ENCODE results near the gene GRID1.

Gene GRID1

GRCh38 chr10:86221442-86222335, 144.9 kb downstream of the GRID1 start:
- H3K36me3 ChIP-seq (ENCODE audit: insufficient read depth, low read depth, low read length): no peaks in the 10 kb centered on the region
- H3K9ac ChIP-seq (ENCODE audit: low read depth, low read length): no peak overlapping the region
- no peak overlapping the region for H3K4me3 ChIP-seq (ENCODE audit: low read length)
- no peaks in the 10 kb centered on the region for H3K4me1 ChIP-seq (ENCODE audit: insufficient read depth, low read length)
- no peak overlapping the region for H3K27ac ChIP-seq (ENCODE audit: low read length)
- H3K9me3 ChIP-seq (ENCODE audit: insufficient read depth, low read depth, low read length): no peaks in the 10 kb centered on the region
- no peaks in the 10 kb centered on the region for H3K27me3 ChIP-seq (ENCODE audit: insufficient read depth, low read length)

GRCh38 chr10:86220626-86221025, 146.0 kb downstream of the GRID1 start:
- Histone ChIP-seq H3K27me3 (ENCODE audit: insufficient read depth, low read length) (no peaks in the 10 kb centered on the region), H3K27ac (ENCODE audit: low read length) (no peak overlapping the region), H3K9ac (ENCODE audit: low read depth, low read length) (no peak overlapping the region), H3K4me3 (ENCODE audit: low read length) (no peak overlapping the region), H3K36me3 (ENCODE audit: insufficient read depth, low read depth, low read length) (no peaks in the 10 kb centered on the region), H3K9me3 (ENCODE audit: insufficient read depth, low read depth, low read length) (no peaks in the 10 kb centered on the region; the same call in 1 of the 2 replicates), H3K4me1 (ENCODE audit: insufficient read depth, low read length) (no peaks in the 10 kb centered on the region)

- Histone ChIP-seq H3K9me3 (ENCODE audit: insufficient read depth, low read depth, low read length) (no peaks in the 10 kb centered on the region; the same call in 1 of the 2 replicates), H3K4me1 (ENCODE audit: insufficient read depth, low read length) (no peaks in the 10 kb centered on the region), H3K36me3 (ENCODE audit: insufficient read depth, low read depth, low read length) (no peaks in the 10 kb centered on the region), H3K27me3 (ENCODE audit: insufficient read depth, low read length) (no peaks in the 10 kb centered on the region), H3K4me3 (ENCODE audit: low read length) (no peak overlapping the region), H3K27ac (ENCODE audit: low read length) (no peak overlapping the region), H3K9ac (ENCODE audit: low read depth, low read length) (no peak overlapping the region)
Measured at GRCh38 chr10:86219271-86219670, 147.3 kb downstream of the GRID1 start.

- no peaks in the 10 kb centered on the region; the same call in 1 of the 2 replicates for H3K9me3 ChIP-seq (ENCODE audit: insufficient read depth, low read depth, low read length)
Measured at GRCh38 chr10:86218842-86219241, 147.8 kb downstream of the GRID1 start.

GRCh38 chr10:86218160-86218559, 148.4 kb downstream of the GRID1 start:
- Histone ChIP-seq H3K36me3 (ENCODE audit: insufficient read depth, low read depth, low read length) (no peaks in the 10 kb centered on the region), H3K9ac (ENCODE audit: low read depth, low read length) (no peak overlapping the region), H3K9me3 (ENCODE audit: insufficient read depth, low read depth, low read length) (no peaks in the 10 kb centered on the region; the same call in 1 of the 2 replicates), H3K27ac (ENCODE audit: low read length) (no peak overlapping the region), H3K4me3 (ENCODE audit: low read length) (no peak overlapping the region), H3K27me3 (ENCODE audit: insufficient read depth, low read length) (no peaks in the 10 kb centered on the region), H3K4me1 (ENCODE audit: insufficient read depth, low read length) (no peaks in the 10 kb centered on the region)

More at GRCh38 chr10:86218842-86219241, 147.8 kb downstream of the GRID1 start:
- H3K27me3 ChIP-seq (ENCODE audit: insufficient read depth, low read length): no peaks in the 10 kb centered on the region
- no peak overlapping the region for H3K9ac ChIP-seq (ENCODE audit: low read depth, low read length)
- no peak overlapping the region for H3K4me3 ChIP-seq (ENCODE audit: low read length)
- no peaks in the 10 kb centered on the region for H3K4me1 ChIP-seq (ENCODE audit: insufficient read depth, low read length)
- no peak overlapping the region for H3K27ac ChIP-seq (ENCODE audit: low read length)
- no peaks in the 10 kb centered on the region for H3K36me3 ChIP-seq (ENCODE audit: insufficient read depth, low read depth, low read length)

- H3K4me3 ChIP-seq (ENCODE audit: low read length): no peak overlapping the region
- no peaks in the 10 kb centered on the region for H3K27me3 ChIP-seq (ENCODE audit: insufficient read depth, low read length)
- no peaks in the 10 kb centered on the region for H3K36me3 ChIP-seq (ENCODE audit: insufficient read depth, low read depth, low read length)
- no peaks in the 10 kb centered on the region; the same call in 1 of the 2 replicates for H3K9me3 ChIP-seq (ENCODE audit: insufficient read depth, low read depth, low read length)
- H3K9ac ChIP-seq (ENCODE audit: low read depth, low read length): no peak overlapping the region
- no peaks in the 10 kb centered on the region for H3K4me1 ChIP-seq (ENCODE audit: insufficient read depth, low read length)
- H3K27ac ChIP-seq (ENCODE audit: low read length): no peak overlapping the region
Measured at GRCh38 chr10:86217371-86218080, 149.1 kb downstream of the GRID1 start.

GRCh38 chr10:86216886-86217285, 149.7 kb downstream of the GRID1 start:
- no peaks in the 10 kb centered on the region for H3K36me3 ChIP-seq (ENCODE audit: insufficient read depth, low read depth, low read length)
- H3K4me3 ChIP-seq (ENCODE audit: low read length): no peak overlapping the region
- no peaks in the 10 kb centered on the region for H3K27me3 ChIP-seq (ENCODE audit: insufficient read depth, low read length)
- no peaks in the 10 kb centered on the region for H3K4me1 ChIP-seq (ENCODE audit: insufficient read depth, low read length)
- H3K9ac ChIP-seq (ENCODE audit: low read depth, low read length): no peak overlapping the region
- H3K9me3 ChIP-seq (ENCODE audit: insufficient read depth, low read depth, low read length): no peaks in the 10 kb centered on the region; the same call in 1 of the 2 replicates
- H3K27ac ChIP-seq (ENCODE audit: low read length): no peak overlapping the region

GRCh38 chr10:86215712-86216111, 150.9 kb downstream of the GRID1 start:
- Histone ChIP-seq H3K27me3 (ENCODE audit: insufficient read depth, low read length) (no peaks in the 10 kb centered on the region), H3K27ac (ENCODE audit: low read length) (no peak overlapping the region), H3K36me3 (ENCODE audit: insufficient read depth, low read depth, low read length) (no peaks in the 10 kb centered on the region), H3K9ac (ENCODE audit: low read depth, low read length) (no peak overlapping the region), H3K4me1 (ENCODE audit: insufficient read depth, low read length) (no peaks in the 10 kb centered on the region), H3K4me3 (ENCODE audit: low read length) (no peak overlapping the region), H3K9me3 (ENCODE audit: insufficient read depth, low read depth, low read length) (no peaks in the 10 kb centered on the region; the same call in 1 of the 2 replicates)

- H3K27me3 ChIP-seq (ENCODE audit: insufficient read depth, low read length): no peaks in the 10 kb centered on the region
- no peak overlapping the region for H3K4me3 ChIP-seq (ENCODE audit: low read length)
- no peak overlapping the region for H3K9ac ChIP-seq (ENCODE audit: low read depth, low read length)
- no peak overlapping the region for H3K27ac ChIP-seq (ENCODE audit: low read length)
- H3K9me3 ChIP-seq (ENCODE audit: insufficient read depth, low read depth, low read length): no peaks in the 10 kb centered on the region; the same call in 1 of the 2 replicates
- no peaks in the 10 kb centered on the region for H3K4me1 ChIP-seq (ENCODE audit: insufficient read depth, low read length)
- no peaks in the 10 kb centered on the region for H3K36me3 ChIP-seq (ENCODE audit: insufficient read depth, low read depth, low read length)
Measured at GRCh38 chr10:86215046-86215445, 151.5 kb downstream of the GRID1 start.

- H3K9me3 ChIP-seq (ENCODE audit: insufficient read depth, low read depth, low read length): no peaks in the 10 kb centered on the region; the same call in 1 of the 2 replicates
- H3K36me3 ChIP-seq (ENCODE audit: insufficient read depth, low read depth, low read length): no peaks in the 10 kb centered on the region
- no peak overlapping the region for H3K9ac ChIP-seq (ENCODE audit: low read depth, low read length)
- H3K27ac ChIP-seq (ENCODE audit: low read length): no peak overlapping the region
- no peaks in the 10 kb centered on the region for H3K27me3 ChIP-seq (ENCODE audit: insufficient read depth, low read length)
- no peaks in the 10 kb centered on the region for H3K4me1 ChIP-seq (ENCODE audit: insufficient read depth, low read length)
- H3K4me3 ChIP-seq (ENCODE audit: low read length): no peak overlapping the region
Measured at GRCh38 chr10:86213148-86213547, 153.4 kb downstream of the GRID1 start.

GRCh38 chr10:86212391-86212700, 154.2 kb downstream of the GRID1 start:
- no peak overlapping the region for H3K27ac ChIP-seq (ENCODE audit: low read length)
- H3K9ac ChIP-seq (ENCODE audit: low read depth, low read length): no peak overlapping the region
- no peaks in the 10 kb centered on the region; the same call in 1 of the 2 replicates for H3K9me3 ChIP-seq (ENCODE audit: insufficient read depth, low read depth, low read length)
- no peaks in the 10 kb centered on the region for H3K4me1 ChIP-seq (ENCODE audit: insufficient read depth, low read length)
- no peaks in the 10 kb centered on the region for H3K27me3 ChIP-seq (ENCODE audit: insufficient read depth, low read length)
- H3K36me3 ChIP-seq (ENCODE audit: insufficient read depth, low read depth, low read length): no peaks in the 10 kb centered on the region
- H3K4me3 ChIP-seq (ENCODE audit: low read length): no peak overlapping the region

Data from iPS-20b (cell line).